ENCODE results near the gene RNF115. TPM values are rescaled to one million over a fixed set of nuclear protein-coding genes. Genes with fewer than 3 reads are reported as not detected.

The RNF115 gene
- total RNA-seq, 1 experiment from 2014 or later, result 11.0 TPM

DNA sequence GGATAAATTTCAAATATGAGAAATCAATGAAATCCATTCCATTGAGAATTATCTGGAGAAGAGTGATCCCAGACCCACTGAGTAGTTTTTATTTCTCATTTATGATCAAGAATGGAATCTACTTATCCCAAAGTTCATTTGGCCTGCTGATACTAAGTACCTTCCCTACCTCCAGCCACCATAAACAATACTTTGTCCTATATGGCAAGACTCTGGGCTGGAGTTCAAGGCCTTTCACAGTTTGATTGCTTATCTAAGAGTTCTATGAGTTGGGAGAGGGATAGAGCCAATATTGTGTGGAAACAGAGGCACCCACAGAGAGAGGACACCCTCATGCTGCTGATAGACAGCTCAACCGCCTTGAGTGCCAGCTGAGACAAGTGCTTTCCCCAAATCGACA, 121.8 kb downstream of the RNF115 start:
- H3K79me1 ChIP-seq (ENCODE audit: insufficient read depth, low read depth, low read length, poor library complexity, severe bottlenecking), result no peaks in the 10 kb centered on the region
- H3K4me2 ChIP-seq (ENCODE audit: insufficient read depth, insufficient read length, low read length), result no peak overlapping the region
- no peaks in the 10 kb centered on the region for H3K9me3 ChIP-seq (ENCODE audit: control insufficient read depth, low read depth, low read length)
- no peaks in the 10 kb centered on the region for H3K9me3 Mint-ChIP-seq
- H4K20me1 ChIP-seq (ENCODE audit: control insufficient read depth, insufficient read depth, insufficient read length), result no peaks in the 10 kb centered on the region
- no peak overlapping the region for H3K27ac ChIP-seq (ENCODE audit: insufficient read length, low read depth, low read length)
- no peak for DNase-seq
- no peak overlapping the region for H4K8ac ChIP-seq (replicated peaks; ENCODE audit: insufficient read length, low read depth, low read length)
- H3T11ph ChIP-seq (ENCODE audit: low read length), result no peak overlapping the region
- no peaks in the 10 kb centered on the region for H3K79me2 ChIP-seq (ENCODE audit: insufficient read depth, low read length)
- no peak overlapping the region for H3K23ac ChIP-seq (ENCODE audit: insufficient read length, low read depth, low read length)
- no CpG with 5 or more reads among the region's 2 CpGs for WGBS (ENCODE audit: extremely low coverage, insufficient read length, low lambda C conversion rate)
- H3K4ac ChIP-seq (ENCODE audit: low read depth, low read length), result no peak overlapping the region
- H3K56ac ChIP-seq (ENCODE audit: insufficient read length, low read depth, low read length), result no peak overlapping the region
- H2BK20ac ChIP-seq (ENCODE audit: low read depth, low read length, poor library complexity, severe bottlenecking), result no peak overlapping the region
- no peak overlapping the region for H2AFZ ChIP-seq (ENCODE audit: low read length)
- TF ChIP-seq, protein P1, sequence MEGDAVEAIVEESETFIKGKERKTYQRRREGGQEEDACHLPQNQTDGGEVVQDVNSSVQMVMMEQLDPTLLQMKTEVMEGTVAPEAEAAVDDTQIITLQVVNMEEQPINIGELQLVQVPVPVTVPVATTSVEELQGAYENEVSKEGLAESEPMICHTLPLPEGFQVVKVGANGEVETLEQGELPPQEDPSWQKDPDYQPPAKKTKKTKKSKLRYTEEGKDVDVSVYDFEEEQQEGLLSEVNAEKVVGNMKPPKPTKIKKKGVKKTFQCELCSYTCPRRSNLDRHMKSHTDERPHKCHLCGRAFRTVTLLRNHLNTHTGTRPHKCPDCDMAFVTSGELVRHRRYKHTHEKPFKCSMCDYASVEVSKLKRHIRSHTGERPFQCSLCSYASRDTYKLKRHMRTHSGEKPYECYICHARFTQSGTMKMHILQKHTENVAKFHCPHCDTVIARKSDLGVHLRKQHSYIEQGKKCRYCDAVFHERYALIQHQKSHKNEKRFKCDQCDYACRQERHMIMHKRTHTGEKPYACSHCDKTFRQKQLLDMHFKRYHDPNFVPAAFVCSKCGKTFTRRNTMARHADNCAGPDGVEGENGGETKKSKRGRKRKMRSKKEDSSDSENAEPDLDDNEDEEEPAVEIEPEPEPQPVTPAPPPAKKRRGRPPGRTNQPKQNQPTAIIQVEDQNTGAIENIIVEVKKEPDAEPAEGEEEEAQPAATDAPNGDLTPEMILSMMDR (conservative IDR thresholded peaks at IDR 0.05), result no peak
- H3K14ac ChIP-seq (ENCODE audit: insufficient read depth, low read length), result no peak overlapping the region
- H2AK5ac ChIP-seq (ENCODE audit: insufficient read length, low read length), result no peak overlapping the region
- no peak overlapping the region for H3K4me3 Mint-ChIP-seq
- no peak overlapping the region for H2BK15ac ChIP-seq (ENCODE audit: low read depth, low read length)
- H3K4me1 ChIP-seq (ENCODE audit: insufficient read depth, low read length), result peaks cover under 1% of the 10 kb centered on the region; the same call in 1 of the 2 replicates
- H3K27me3 Mint-ChIP-seq (ENCODE audit: low read depth), result peaks cover 5% of the 10 kb centered on the region
- H2BK12ac ChIP-seq (ENCODE audit: insufficient read length, low read depth, low read length), result no peak overlapping the region
- no peak overlapping the region for H3K18ac ChIP-seq (ENCODE audit: insufficient read length, low read depth, low read length)
- no peak overlapping the region for H4K91ac ChIP-seq (ENCODE audit: insufficient read length, low read depth, low read length)
- H2BK120ac ChIP-seq (ENCODE audit: low read depth, low read length, poor library complexity, severe bottlenecking), result no peak overlapping the region
- no peaks in the 10 kb centered on the region for H3K36me3 Mint-ChIP-seq (ENCODE audit: insufficient read depth in 1 of 3, low read depth in 3 of 3)
- no peak overlapping the region for H2BK5ac ChIP-seq (ENCODE audit: insufficient read length, low read length)
- no peak overlapping the region for H3K27ac Mint-ChIP-seq
- no peak overlapping the region for H3K9ac ChIP-seq (ENCODE audit: extremely low read depth, insufficient read length, low read length)
- H3K4me1 Mint-ChIP-seq, result peaks cover 4% of the 10 kb centered on the region in 2 experiments; a peak in 3 of 4 replicates
- no peak overlapping the region for H4K5ac ChIP-seq (ENCODE audit: insufficient read length, low read depth, low read length)
- no peaks in the 10 kb centered on the region for H3K23me2 ChIP-seq (ENCODE audit: insufficient read length, low read depth, low read length, poor library complexity, severe bottlenecking)
- H3K27me3 ChIP-seq (ENCODE audit: insufficient read depth, low read length), result no peaks in the 10 kb centered on the region
